Measurements from ENCODE around the gene LSM14B.

LSM14B gene

GRCh38 chr20:62171245-62171644, 49.0 kb downstream of the LSM14B start:
- Histone ChIP-seq H3K4me3 (replicated peaks; ENCODE audit: insufficient read depth, low read length) (no peak overlapping the region), H3K27ac (replicated peaks) (no peak overlapping the region), H3K27me3 (ENCODE audit: insufficient read depth, poor library complexity, severe bottlenecking) (no peaks in the 10 kb centered on the region)
- DNase-seq (ENCODE audit: low read depth in 1 of 2, low spot score in 1 of 2): no peak
- TF ChIP-seq REST (IDR thresholded peaks at IDR 0.05; ENCODE audit: insufficient replicate concordance, low read depth): no peak
- TF ChIP-seq GABPA (IDR thresholded peaks at IDR 0.05; ENCODE audit: low read depth): no peak
- TF ChIP-seq SPI1 (IDR thresholded peaks at IDR 0.05; ENCODE audit: borderline replicate concordance, low read depth): no peak
- no peak for TF ChIP-seq POLR2AphosphoS5 (IDR thresholded peaks at IDR 0.05; ENCODE audit: low read depth)

- H3K4me3 ChIP-seq (replicated peaks; ENCODE audit: insufficient read depth, low read length): no peak overlapping the region
- no peak for DNase-seq (ENCODE audit: low read depth in 1 of 2, low spot score in 1 of 2)
- TF ChIP-seq SPI1 (IDR thresholded peaks at IDR 0.05; ENCODE audit: borderline replicate concordance, low read depth): no peak
- H3K27ac ChIP-seq (replicated peaks): no peak overlapping the region
- no peaks in the 10 kb centered on the region for H3K27me3 ChIP-seq (ENCODE audit: insufficient read depth, poor library complexity, severe bottlenecking)
Observed at GRCh38 chr20:62172666-62173065, 50.4 kb downstream of the LSM14B start.

- no peak for DNase-seq (ENCODE audit: low read depth in 1 of 2, low spot score in 1 of 2)
Observed at GRCh38 chr20:62174021-62174804, 51.9 kb downstream of the LSM14B start.

GRCh38 chr20:62174870-62175624, 52.8 kb downstream of the LSM14B start:
- DNase-seq (ENCODE audit: low read depth in 1 of 2, low spot score in 1 of 2): no peak
- TF ChIP-seq CTCF (IDR thresholded peaks at IDR 0.05; ENCODE audit: insufficient read depth, low read length) (no peak), SPI1 (IDR thresholded peaks at IDR 0.05; ENCODE audit: borderline replicate concordance, low read depth) (no peak), GABPA (IDR thresholded peaks at IDR 0.05; ENCODE audit: low read depth) (no peak), POLR2AphosphoS5 (IDR thresholded peaks at IDR 0.05; ENCODE audit: low read depth) (no peak), REST (IDR thresholded peaks at IDR 0.05; ENCODE audit: insufficient replicate concordance, low read depth) (no peak)
- Histone ChIP-seq H3K27ac (replicated peaks) (no peak overlapping the region), H3K4me3 (replicated peaks; ENCODE audit: insufficient read depth, low read length) (no peak overlapping the region), H3K27me3 (ENCODE audit: insufficient read depth, poor library complexity, severe bottlenecking) (no peaks in the 10 kb centered on the region)

More at GRCh38 chr20:62174021-62174804, 51.9 kb downstream of the LSM14B start:
- Histone ChIP-seq H3K27ac (replicated peaks) (no peak overlapping the region), H3K4me3 (replicated peaks; ENCODE audit: insufficient read depth, low read length) (no peak overlapping the region), H3K27me3 (ENCODE audit: insufficient read depth, poor library complexity, severe bottlenecking) (no peaks in the 10 kb centered on the region)
- no peak for TF ChIP-seq POLR2AphosphoS5 (IDR thresholded peaks at IDR 0.05; ENCODE audit: low read depth)
- no peak for TF ChIP-seq CTCF (IDR thresholded peaks at IDR 0.05; ENCODE audit: insufficient read depth, low read length)
- TF ChIP-seq SPI1 (IDR thresholded peaks at IDR 0.05; ENCODE audit: borderline replicate concordance, low read depth): no peak
- no peak for TF ChIP-seq GABPA (IDR thresholded peaks at IDR 0.05; ENCODE audit: low read depth)
